Neuron (in vitro differentiated cells): ENCODE results near the gene TAB2.

Experiments
- H2AFZ ChIP-seq: one replicate; pipeline ENCODE4 v1.6.1; 2013; ENCODE audit warnings: low read depth, mild to moderate bottlenecking, inconsistent platforms, low read length, moderate library complexity
- H3K27me3 ChIP-seq: one replicate; pipeline ENCODE4 v1.6.1; 2013; ENCODE audit warnings: low read length; ENCODE audit not compliant: insufficient read depth
- H3K36me3 ChIP-seq: one replicate; pipeline ENCODE4 v1.6.1; 2013; ENCODE audit warnings: low read length; ENCODE audit not compliant: insufficient read depth
- H3K4me1 ChIP-seq: one replicate; pipeline ENCODE4 v1.6.1; 2013; ENCODE audit warnings: low read length; ENCODE audit not compliant: insufficient read depth
- H3K4me3 ChIP-seq: 2 replicates; pipeline ENCODE4 v1.5.1; 2013; ENCODE audit warnings: mild to moderate bottlenecking, low read length, moderate library complexity
- H3K9me3 ChIP-seq: one replicate; pipeline ENCODE4 v1.6.1; 2013; ENCODE audit warnings: low read length

TAB2 gene

GRCh38 chr6:149425224-149425623 is 107.7 kb downstream of the TAB2 start:
- no peaks in the 10 kb centered on the region for H3K36me3 ChIP-seq
- H3K4me1 ChIP-seq, result peaks cover 6% of the 10 kb centered on the region
- H3K9me3 ChIP-seq, result no peaks in the 10 kb centered on the region
- no peak overlapping the region for H2AFZ ChIP-seq
- H3K4me3 ChIP-seq, result no peak overlapping the region
- no peaks in the 10 kb centered on the region for H3K27me3 ChIP-seq

GRCh38 chr6:149425754-149426153 is 108.2 kb downstream of the TAB2 start:
- Histone ChIP-seq H3K4me1 (peaks cover 6% of the 10 kb centered on the region), H2AFZ (no peak overlapping the region), H3K27me3 (no peaks in the 10 kb centered on the region), H3K36me3 (no peaks in the 10 kb centered on the region), H3K4me3 (no peak overlapping the region), H3K9me3 (no peaks in the 10 kb centered on the region)

GRCh38 chr6:149428606-149429005 is 111.1 kb downstream of the TAB2 start:
- Histone ChIP-seq H2AFZ (no peak overlapping the region), H3K4me1 (peaks cover 8% of the 10 kb centered on the region), H3K4me3 (no peak overlapping the region), H3K36me3 (no peaks in the 10 kb centered on the region), H3K27me3 (no peaks in the 10 kb centered on the region), H3K9me3 (no peaks in the 10 kb centered on the region)

GRCh38 chr6:149429427-149430360 is 112.2 kb downstream of the TAB2 start:
- Histone ChIP-seq H3K36me3 (no peaks in the 10 kb centered on the region), H3K27me3 (no peaks in the 10 kb centered on the region), H3K4me3 (no peak overlapping the region), H3K4me1 (peaks cover 2% of the 10 kb centered on the region), H2AFZ (no peak overlapping the region), H3K9me3 (no peaks in the 10 kb centered on the region)

GRCh38 chr6:149431905-149432775 is 114.6 kb downstream of the TAB2 start:
- Histone ChIP-seq H3K36me3 (no peaks in the 10 kb centered on the region), H3K4me1 (peaks cover 2% of the 10 kb centered on the region), H3K9me3 (no peaks in the 10 kb centered on the region), H3K4me3 (no peak overlapping the region), H2AFZ (no peak overlapping the region), H3K27me3 (no peaks in the 10 kb centered on the region)

- no peak overlapping the region for H2AFZ ChIP-seq
- H3K36me3 ChIP-seq, result no peaks in the 10 kb centered on the region
- H3K27me3 ChIP-seq, result no peaks in the 10 kb centered on the region
- H3K9me3 ChIP-seq, result no peaks in the 10 kb centered on the region
- no peak overlapping the region for H3K4me3 ChIP-seq
- peaks cover 2% of the 10 kb centered on the region for H3K4me1 ChIP-seq
These were observed 115.9 kb downstream of the TAB2 start for GRCh38 chr6:149433405-149433804.

- H3K36me3 ChIP-seq, result no peaks in the 10 kb centered on the region
- no peak overlapping the region for H2AFZ ChIP-seq
- no peaks in the 10 kb centered on the region for H3K27me3 ChIP-seq
- H3K4me1 ChIP-seq, result peaks cover 2% of the 10 kb centered on the region
- no peaks in the 10 kb centered on the region for H3K9me3 ChIP-seq
- no peak overlapping the region for H3K4me3 ChIP-seq
These were observed 116.4 kb downstream of the TAB2 start for GRCh38 chr6:149433881-149434280.

GRCh38 chr6:149435919-149436586 is 118.5 kb downstream of the TAB2 start:
- H3K9me3 ChIP-seq, result no peaks in the 10 kb centered on the region

GRCh38 chr6:149436647-149437046 is 119.1 kb downstream of the TAB2 start:
- no peak overlapping the region for H3K4me3 ChIP-seq
- no peaks in the 10 kb centered on the region for H3K9me3 ChIP-seq
- no peaks in the 10 kb centered on the region for H3K27me3 ChIP-seq
- H3K4me1 ChIP-seq, result peaks cover 2% of the 10 kb centered on the region
- H2AFZ ChIP-seq, result no peak overlapping the region
- H3K36me3 ChIP-seq, result no peaks in the 10 kb centered on the region

More at GRCh38 chr6:149435919-149436586, 118.5 kb downstream of the TAB2 start:
- Histone ChIP-seq H3K4me3 (no peak overlapping the region), H3K4me1 (peaks cover 2% of the 10 kb centered on the region), H3K36me3 (no peaks in the 10 kb centered on the region), H2AFZ (no peak overlapping the region), H3K27me3 (no peaks in the 10 kb centered on the region)

GRCh38 chr6:149437212-149437611 is 119.7 kb downstream of the TAB2 start:
- Histone ChIP-seq H3K27me3 (no peaks in the 10 kb centered on the region), H3K9me3 (no peaks in the 10 kb centered on the region), H3K4me1 (no peaks in the 10 kb centered on the region), H3K36me3 (no peaks in the 10 kb centered on the region), H3K4me3 (no peak overlapping the region), H2AFZ (no peak overlapping the region)

- no peak overlapping the region for H3K4me3 ChIP-seq
- H3K27me3 ChIP-seq, result no peaks in the 10 kb centered on the region
- H3K4me1 ChIP-seq, result no peaks in the 10 kb centered on the region
- H2AFZ ChIP-seq, result no peak overlapping the region
- H3K9me3 ChIP-seq, result no peaks in the 10 kb centered on the region
- no peaks in the 10 kb centered on the region for H3K36me3 ChIP-seq
These were observed 121.3 kb downstream of the TAB2 start for GRCh38 chr6:149438855-149439254.

- no peaks in the 10 kb centered on the region for H3K4me1 ChIP-seq
- no peaks in the 10 kb centered on the region for H3K27me3 ChIP-seq
- no peaks in the 10 kb centered on the region for H3K36me3 ChIP-seq
- no peak overlapping the region for H2AFZ ChIP-seq
- H3K9me3 ChIP-seq, result peaks cover 2% of the 10 kb centered on the region
- no peak overlapping the region for H3K4me3 ChIP-seq
These were observed 122.1 kb downstream of the TAB2 start for GRCh38 chr6:149439626-149440025.
